DOHH2 (cell line): Measurements from ENCODE around the gene NLRP4.

Experiments
- H3F3A ChIP-seq: fragments of 200-600 bp; sonication (generic), shearing (Covaris generic); 2 replicates; pipeline ENCODE4 v1.6.0; 2016; ENCODE audit warnings: antibody characterized with exemption, mild to moderate bottlenecking; ENCODE audit not compliant: control insufficient read depth, insufficient read depth
- H3K27ac ChIP-seq: fragments of 200-600 bp; sonication (generic); 2 replicates; pipeline ENCODE4 v1.5.1; 2014; ENCODE audit warnings: low read depth, mild to moderate bottlenecking, low read length, moderate library complexity
- H3K27me3 ChIP-seq: fragments of 200-600 bp; sonication (generic); 2 replicates; pipeline ENCODE4 v1.6.1; 2014; ENCODE audit warnings: mild to moderate bottlenecking, low read length, mixed read lengths; ENCODE audit not compliant: control insufficient read depth
- H3K36me3 ChIP-seq: fragments of 200-600 bp; sonication (generic); 2 replicates; pipeline ENCODE4 v1.6.1; 2014; ENCODE audit warnings: mild to moderate bottlenecking, low read length, moderate library complexity, mixed read lengths; ENCODE audit not compliant: control insufficient read depth
- H3K4me1 ChIP-seq: fragments of 200-600 bp; sonication (generic); 2 replicates; pipeline ENCODE4 v1.6.1; 2014; ENCODE audit warnings: mild to moderate bottlenecking, low read length, mixed read lengths; ENCODE audit not compliant: control insufficient read depth
- H3K4me2 ChIP-seq: fragments of 200-600 bp; sonication (generic); 2 replicates; pipeline ENCODE4 v1.6.0; 2014; ENCODE audit warnings: mild to moderate bottlenecking, low read length, moderate library complexity
- H3K4me3 ChIP-seq: fragments of 200-600 bp; sonication (generic); 2 replicates; pipeline ENCODE4 v1.5.1; 2014; ENCODE audit warnings: mild to moderate bottlenecking, low read length, mixed read lengths
- H3K79me2 ChIP-seq: fragments of 200-600 bp; sonication (generic); 2 replicates; pipeline ENCODE4 v1.6.1; 2014; ENCODE audit warnings: mild to moderate bottlenecking, low read length, mixed read lengths; ENCODE audit not compliant: control insufficient read depth
- H3K9me2 ChIP-seq: fragments of 200-600 bp; sonication (generic); replicated peaks from 2 replicates; pipeline ENCODE4 v1.6.1; 2014; ENCODE audit warnings: mild to moderate bottlenecking, low read length, mixed read lengths; ENCODE audit not compliant: control insufficient read depth
- H3K9me3 ChIP-seq: fragments of 200-600 bp; sonication (generic); 2 replicates; pipeline ENCODE4 v1.6.1; 2014; ENCODE audit warnings: antibody characterized with exemption, low read length, mixed read lengths; ENCODE audit not compliant: control insufficient read depth, insufficient read depth
- H4K20me1 ChIP-seq: fragments of 200-600 bp; sonication (generic); 2 replicates; pipeline ENCODE4 v1.6.0; 2014; ENCODE audit warnings: low read depth, mild to moderate bottlenecking, antibody characterized with exemption, low read length, moderate library complexity; ENCODE audit not compliant: control insufficient read depth, insufficient read depth
- CTCF ChIP-seq: fragments of 200-600 bp; sonication (generic); IDR thresholded peaks from one replicate; pipeline ENCODE4 v1.5.1; 2014; ENCODE audit warnings: antibody characterized with exemption, mild to moderate bottlenecking, low read depth, low read length; ENCODE audit not compliant: poor library complexity, severe bottlenecking
- EZH2phosphoT487 ChIP-seq: fragments of 200-600 bp; sonication (generic); IDR thresholded peaks from 2 replicates; pipeline ENCODE4 v1.6.1; 2017; ENCODE audit warnings: borderline replicate concordance, mild to moderate bottlenecking, antibody characterized with exemption, low read length, moderate library complexity, mixed read lengths

NLRP4 gene

GRCh38 chr19:55858401-55858800, 22.1 kb downstream of the NLRP4 start:
- TF ChIP-seq CTCF (no peak), EZH2phosphoT487 (no peak)
- Histone ChIP-seq H3K9me3 (0 out of 2 replicates have a peak, but pooled peaks cover 3% of the 10 kb centered on the region), H3K4me2 (peak overlapping the region; percentile 87)

GRCh38 chr19:55858969-55859368, 22.6 kb downstream of the NLRP4 start:
- Histone ChIP-seq H3K79me2 (peaks cover 53% of the 10 kb centered on the region), H3K9me3 (0 out of 2 replicates have a peak, but pooled peaks cover 3% of the 10 kb centered on the region), H3F3A (peaks cover 17% of the 10 kb centered on the region), H3K4me3 (peak overlapping the region; percentile 80), H3K9me2 (no peaks in the 10 kb centered on the region), H3K27ac (peak overlapping the region; percentile 85), H3K36me3 (peaks cover 31% of the 10 kb centered on the region), H3K4me2 (peak overlapping the region; percentile 87), H4K20me1 (no peaks in the 10 kb centered on the region), H3K4me1 (peaks cover 72% of the 10 kb centered on the region), H3K27me3 (peaks cover 12% of the 10 kb centered on the region)
- TF ChIP-seq CTCF (no peak), EZH2phosphoT487 (no peak)

More at GRCh38 chr19:55858401-55858800, 22.1 kb downstream of the NLRP4 start:
- peak overlapping the region; percentile 80 for H3K4me3 ChIP-seq
- H3K79me2 ChIP-seq = peaks cover 51% of the 10 kb centered on the region
- H3K27me3 ChIP-seq = peaks cover 12% of the 10 kb centered on the region
- peaks cover 27% of the 10 kb centered on the region for H3K36me3 ChIP-seq
- no peaks in the 10 kb centered on the region for H3K9me2 ChIP-seq
- peaks cover 77% of the 10 kb centered on the region for H3K4me1 ChIP-seq
- no peaks in the 10 kb centered on the region for H4K20me1 ChIP-seq
- peak overlapping the region; percentile 85 for H3K27ac ChIP-seq
- peaks cover 22% of the 10 kb centered on the region for H3F3A ChIP-seq

- Histone ChIP-seq H3K79me2 (peaks cover 22% of the 10 kb centered on the region), H3K36me3 (peaks cover 28% of the 10 kb centered on the region), H4K20me1 (no peaks in the 10 kb centered on the region), H3K4me1 (peaks cover 9% of the 10 kb centered on the region), H3K27ac (no peak overlapping the region), H3K9me2 (no peaks in the 10 kb centered on the region), H3K9me3 (peaks cover 2% of the 10 kb centered on the region; the same call in 1 of the 2 replicates), H3K4me2 (no peak overlapping the region), H3K27me3 (no peaks in the 10 kb centered on the region; the same call in 1 of the 2 replicates), H3K4me3 (no peak overlapping the region), H3F3A (no peaks in the 10 kb centered on the region)
- TF ChIP-seq EZH2phosphoT487 (no peak), CTCF (no peak)
These were observed 30.2 kb downstream of the NLRP4 start for GRCh38 chr19:55866521-55866920.
